Measurements from ENCODE around the gene RAD51B.

Gene RAD51B

GRCh38 chr14:68638141-68638999, 818.8 kb downstream of the RAD51B start:
- FAIRE-seq: no peak
- no peak for DNase-seq (ENCODE audit: low spot score)

- FAIRE-seq (no peak), DNase-seq (ENCODE audit: low spot score) (no peak)
Observed at GRCh38 chr14:68639000-68639757, 819.6 kb downstream of the RAD51B start.

GRCh38 chr14:68639758-68640574, 820.4 kb downstream of the RAD51B start:
- FAIRE-seq (no peak), DNase-seq (ENCODE audit: low spot score) (no peak)

- DNase-seq (ENCODE audit: low spot score) (no peak), FAIRE-seq (no peak)
Observed at GRCh38 chr14:68643673-68644072, 824.1 kb downstream of the RAD51B start.

- no peak for DNase-seq (ENCODE audit: low spot score)
- no peak for FAIRE-seq
Observed at GRCh38 chr14:68644101-68644500, 824.5 kb downstream of the RAD51B start.

GRCh38 chr14:68645371-68645770, 825.8 kb downstream of the RAD51B start:
- DNase-seq (ENCODE audit: low spot score): no peak
- no peak for FAIRE-seq

GRCh38 chr14:68649476-68650189, 830.1 kb downstream of the RAD51B start:
- DNase-seq (ENCODE audit: low spot score) (peak; percentile 73), FAIRE-seq (peak; percentile 79)

GRCh38 chr14:68650404-68650994, 830.9 kb downstream of the RAD51B start:
- no peak for FAIRE-seq
- no peak for DNase-seq (ENCODE audit: low spot score)

- DNase-seq (ENCODE audit: low spot score) (no peak), FAIRE-seq (no peak)
Observed at GRCh38 chr14:68651075-68651474, 831.5 kb downstream of the RAD51B start.

- DNase-seq (ENCODE audit: low spot score) (no peak), FAIRE-seq (no peak)
Observed at GRCh38 chr14:68651652-68652432, 832.3 kb downstream of the RAD51B start.

- no peak for DNase-seq (ENCODE audit: low spot score)
- no peak for FAIRE-seq
Observed at GRCh38 chr14:68652433-68652690, 832.8 kb downstream of the RAD51B start.

GRCh38 chr14:68653108-68653507, 833.5 kb downstream of the RAD51B start:
- no peak for FAIRE-seq
- DNase-seq (ENCODE audit: low spot score): no peak

- DNase-seq (ENCODE audit: low spot score) (no peak), FAIRE-seq (no peak)
Observed at GRCh38 chr14:68653804-68654203, 834.2 kb downstream of the RAD51B start.

- DNase-seq (ENCODE audit: low spot score) (no peak), FAIRE-seq (no peak)
Observed at GRCh38 chr14:68654471-68654941, 834.9 kb downstream of the RAD51B start.

GRCh38 chr14:68655021-68655831, 835.6 kb downstream of the RAD51B start:
- DNase-seq (ENCODE audit: low spot score): no peak
- FAIRE-seq: no peak

- no peak for FAIRE-seq
- DNase-seq (ENCODE audit: low spot score): no peak
Observed at GRCh38 chr14:68655911-68656316, 836.3 kb downstream of the RAD51B start.

GRCh38 chr14:68656452-68656851, 836.9 kb downstream of the RAD51B start:
- DNase-seq (ENCODE audit: low spot score) (no peak), FAIRE-seq (no peak)

GRCh38 chr14:68657300-68658028, 837.9 kb downstream of the RAD51B start:
- DNase-seq (ENCODE audit: low spot score) (no peak), FAIRE-seq (no peak)

All from RCC 7860 (cell line).